Measurements from ENCODE around the gene SHANK3. TPM values are rescaled to one million over a fixed set of nuclear protein-coding genes. Genes with fewer than 3 reads are reported as not detected.

Gene SHANK3
- total RNA-seq, 1 experiment from 2014 or later: 2.3 TPM

DNA sequence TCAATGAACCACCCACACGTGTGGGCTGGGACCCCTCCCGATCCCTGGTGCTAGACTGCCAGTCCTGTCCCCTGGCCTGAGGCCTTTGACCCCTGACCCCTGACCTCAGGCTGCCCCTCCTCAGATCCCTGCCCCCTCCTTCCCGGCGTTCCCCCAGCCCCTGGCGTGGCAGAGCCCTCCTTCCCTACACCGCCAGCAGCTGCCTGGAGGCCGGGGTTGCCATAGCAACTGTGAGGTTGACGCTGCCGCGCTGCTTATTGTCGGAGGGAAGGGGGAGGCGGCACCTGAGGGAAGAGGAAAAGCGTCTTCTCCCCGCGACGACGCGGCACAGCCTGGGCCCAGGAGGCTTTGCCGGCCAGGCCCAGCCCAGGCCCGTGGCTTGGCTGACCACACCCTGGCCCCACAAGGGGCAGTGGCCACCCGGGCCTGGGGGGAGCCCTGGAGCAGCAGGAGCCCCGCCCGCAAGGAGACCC lies 32.6 kb downstream of the SHANK3 start:
- in situ Hi-C loops (cut with HindIII; ENCODE audit: low pct_unique_long_range_greater_than_20kb, low sequenced_read_pairs): no loop called here
- DNase-seq (ENCODE audit: low read depth): no peak

- DNase-seq (ENCODE audit: low read depth): no peak
- in situ Hi-C loops (cut with HindIII; ENCODE audit: low pct_unique_long_range_greater_than_20kb, low sequenced_read_pairs): no loop called here
These were observed 33.3 kb downstream of the SHANK3 start for GRCh38 chr22:50705851-50706351.

GRCh38 chr22:50706481-50707125 lies 34.0 kb downstream of the SHANK3 start:
- DNase-seq (ENCODE audit: low read depth): no peak
- in situ Hi-C loops (cut with HindIII; ENCODE audit: low pct_unique_long_range_greater_than_20kb, low sequenced_read_pairs): no loop called here

DNA sequence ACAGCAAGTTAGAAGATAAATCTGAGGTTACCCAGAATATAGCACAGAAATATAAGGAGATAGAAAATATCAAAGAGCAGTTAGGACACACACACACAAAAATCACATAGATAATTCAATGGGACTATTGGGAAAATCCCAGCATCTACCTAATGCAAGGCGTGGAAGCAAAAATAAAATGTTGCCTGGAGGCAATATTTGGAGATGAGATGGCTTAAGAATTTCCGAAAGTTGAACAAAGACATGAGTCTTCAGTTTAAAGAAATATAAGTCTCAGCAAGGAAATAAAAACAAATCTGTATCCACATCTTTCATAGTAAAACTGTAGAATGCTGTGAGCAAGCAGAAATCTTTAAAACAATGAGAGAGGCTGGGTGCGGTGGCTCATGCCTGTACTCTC lies 35.9 kb downstream of the SHANK3 start:
- no peak for DNase-seq (ENCODE audit: low read depth)
- in situ Hi-C loops (cut with HindIII; ENCODE audit: low pct_unique_long_range_greater_than_20kb, low sequenced_read_pairs): no loop called here

- no peak for DNase-seq (ENCODE audit: low read depth)
- in situ Hi-C loops (cut with HindIII; ENCODE audit: low pct_unique_long_range_greater_than_20kb, low sequenced_read_pairs): no loop called here
These were observed 36.4 kb downstream of the SHANK3 start for GRCh38 chr22:50708996-50709395.

DNA sequence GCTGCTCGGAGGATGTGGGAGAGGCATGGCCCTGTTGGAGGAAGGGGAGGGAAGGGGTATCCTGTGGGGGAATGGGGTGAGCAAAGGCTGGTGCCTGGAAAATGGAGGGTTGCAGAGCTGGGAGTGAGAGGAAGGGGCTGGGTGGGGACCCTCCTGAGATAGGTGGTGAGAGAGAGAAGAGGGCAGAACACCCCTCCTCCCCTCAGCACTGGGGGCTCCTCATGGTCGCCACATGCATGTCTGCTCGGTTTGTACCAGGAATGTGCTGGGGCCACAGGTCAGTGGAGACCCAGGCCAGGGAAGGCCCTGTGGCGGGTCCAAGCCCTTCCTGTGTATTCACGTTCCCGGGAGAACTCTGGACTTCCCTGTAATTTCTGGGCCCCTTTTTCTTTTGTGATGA lies 37.6 kb downstream of the SHANK3 start:
- in situ Hi-C loops (cut with HindIII; ENCODE audit: low pct_unique_long_range_greater_than_20kb, low sequenced_read_pairs): no loop called here
- no peak for DNase-seq (ENCODE audit: low read depth)

DNA sequence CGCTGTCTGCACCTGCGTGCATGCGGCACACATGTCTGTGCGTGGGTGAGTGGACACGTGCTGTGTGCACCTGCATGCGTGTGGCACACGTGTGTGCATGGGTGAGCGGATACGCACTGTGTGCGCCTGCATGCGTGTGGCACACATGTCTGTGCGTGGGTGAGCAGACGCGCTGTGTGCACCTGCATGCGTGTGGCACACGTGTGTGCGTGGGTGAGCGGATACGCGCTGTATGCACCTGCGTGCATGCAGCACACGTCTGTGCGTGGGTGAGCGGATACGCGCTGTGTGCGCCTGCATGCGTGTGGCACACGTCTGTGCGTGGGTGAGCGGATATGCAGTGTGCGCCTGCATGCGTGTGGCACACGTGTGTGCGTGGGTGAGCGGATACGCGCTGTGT lies 38.3 kb downstream of the SHANK3 start:
- in situ Hi-C loops (cut with HindIII; ENCODE audit: low pct_unique_long_range_greater_than_20kb, low sequenced_read_pairs): no loop called here
- no peak for DNase-seq (ENCODE audit: low read depth)

DNA sequence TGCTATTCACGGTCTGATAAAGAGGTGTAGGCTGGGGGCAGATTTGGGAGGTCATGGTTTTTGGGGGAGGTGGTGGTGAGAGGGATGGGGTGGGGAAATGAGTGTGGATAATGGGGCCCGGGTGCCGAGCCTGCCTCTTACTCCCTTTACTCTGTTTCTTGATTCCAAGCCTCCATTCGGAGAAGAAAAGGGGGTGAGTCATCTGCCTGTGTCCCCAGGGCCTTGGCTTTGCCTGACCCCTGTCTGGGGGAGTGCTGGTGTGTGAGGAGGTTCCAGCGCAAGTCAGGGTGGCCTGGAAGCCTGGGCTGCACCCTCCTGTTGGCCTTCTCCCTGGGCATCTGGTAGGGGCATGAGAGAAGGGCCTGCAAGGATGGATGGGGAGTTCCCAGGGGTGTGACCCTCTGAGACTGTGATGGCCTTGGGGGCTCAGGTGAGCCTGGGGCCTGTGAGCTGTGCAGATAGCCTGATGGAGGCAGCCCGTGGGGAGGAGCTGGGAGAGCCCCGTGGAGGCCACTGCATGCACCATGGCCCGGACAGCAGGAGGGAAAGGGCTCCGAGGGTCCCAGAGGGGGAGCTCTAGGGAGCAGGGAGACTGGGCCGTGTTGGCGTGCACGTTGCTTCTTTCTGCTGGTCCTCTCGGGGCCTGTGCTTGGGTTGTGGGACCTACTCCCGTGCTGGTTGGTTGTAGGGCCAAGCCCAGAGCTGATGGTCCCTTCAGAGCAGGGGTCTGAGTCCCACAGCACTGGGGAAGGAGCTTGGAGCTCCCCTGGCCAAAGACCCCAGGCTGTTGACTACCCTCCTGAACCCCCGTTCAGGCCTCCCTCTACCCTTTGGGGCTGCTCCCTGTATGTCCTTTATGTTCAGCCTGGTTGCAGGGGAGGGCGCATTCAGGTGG lies 39.1 kb downstream of the SHANK3 start:
- no peak for DNase-seq (ENCODE audit: low read depth)

GRCh38 chr22:50712341-50713007 lies 39.9 kb downstream of the SHANK3 start:
- no peak for DNase-seq (ENCODE audit: low read depth)
- in situ Hi-C loops (cut with HindIII; ENCODE audit: low pct_unique_long_range_greater_than_20kb, low sequenced_read_pairs): no loop called here

More for the DNA sequence above, 39.1 kb downstream of the SHANK3 start:
- in situ Hi-C loops (cut with HindIII; ENCODE audit: low pct_unique_long_range_greater_than_20kb, low sequenced_read_pairs): no loop called here

DNA sequence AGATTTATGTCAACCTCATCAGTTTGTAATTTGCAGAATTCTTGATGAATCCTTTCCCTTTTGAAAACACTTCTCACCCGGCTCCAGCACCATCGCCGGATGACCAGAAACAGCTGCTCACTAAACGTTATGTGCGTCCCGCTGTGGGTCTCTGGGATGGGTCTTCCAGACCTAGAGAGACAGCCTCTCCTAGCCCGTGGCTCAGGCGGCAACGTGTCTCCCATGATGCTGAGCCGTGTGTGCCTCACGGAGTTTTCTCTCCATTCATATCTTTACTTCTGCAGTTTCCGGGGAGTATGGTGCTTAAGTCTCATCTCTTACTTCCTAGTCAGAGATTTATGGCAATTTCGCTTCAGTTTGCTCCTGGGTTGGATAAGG lies 40.4 kb downstream of the SHANK3 start:
- in situ Hi-C loops (cut with HindIII; ENCODE audit: low pct_unique_long_range_greater_than_20kb, low sequenced_read_pairs): no loop called here
- DNase-seq (ENCODE audit: low read depth): no peak

DNA sequence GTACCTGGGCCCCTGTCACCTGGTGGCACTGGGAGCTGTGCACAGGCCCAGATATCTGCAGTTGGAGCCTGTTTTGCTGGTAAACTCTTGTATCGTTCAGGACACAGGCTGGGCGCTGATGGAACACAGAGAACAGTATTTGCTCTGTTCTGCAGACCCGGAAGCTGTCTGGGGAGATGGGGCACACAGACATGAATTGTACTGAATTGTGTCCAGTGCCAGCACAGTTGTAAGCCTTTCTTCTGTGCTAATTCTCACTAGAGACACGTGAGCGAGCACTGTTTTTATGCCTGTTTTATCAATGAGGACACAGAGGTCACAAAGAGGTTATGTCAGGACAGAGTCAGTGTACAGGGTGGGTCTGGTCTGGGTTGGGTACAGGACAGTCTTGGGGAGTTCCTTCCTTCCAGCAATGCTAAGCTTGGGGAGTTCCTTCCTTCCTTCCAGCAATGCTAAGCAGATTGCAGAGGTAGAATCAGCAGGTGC lies 41.0 kb downstream of the SHANK3 start:
- in situ Hi-C loops (cut with HindIII; ENCODE audit: low pct_unique_long_range_greater_than_20kb, low sequenced_read_pairs): no loop called here
- DNase-seq (ENCODE audit: low read depth): no peak

- in situ Hi-C loops (cut with HindIII; ENCODE audit: low pct_unique_long_range_greater_than_20kb, low sequenced_read_pairs): no loop called here
- no peak for DNase-seq (ENCODE audit: low read depth)
These were observed 41.5 kb downstream of the SHANK3 start for GRCh38 chr22:50714150-50714549.

GRCh38 chr22:50714631-50715179 lies 42.1 kb downstream of the SHANK3 start:
- no peak for DNase-seq (ENCODE audit: low read depth)
- in situ Hi-C loops (cut with HindIII; ENCODE audit: low pct_unique_long_range_greater_than_20kb, low sequenced_read_pairs): no loop called here

DNA sequence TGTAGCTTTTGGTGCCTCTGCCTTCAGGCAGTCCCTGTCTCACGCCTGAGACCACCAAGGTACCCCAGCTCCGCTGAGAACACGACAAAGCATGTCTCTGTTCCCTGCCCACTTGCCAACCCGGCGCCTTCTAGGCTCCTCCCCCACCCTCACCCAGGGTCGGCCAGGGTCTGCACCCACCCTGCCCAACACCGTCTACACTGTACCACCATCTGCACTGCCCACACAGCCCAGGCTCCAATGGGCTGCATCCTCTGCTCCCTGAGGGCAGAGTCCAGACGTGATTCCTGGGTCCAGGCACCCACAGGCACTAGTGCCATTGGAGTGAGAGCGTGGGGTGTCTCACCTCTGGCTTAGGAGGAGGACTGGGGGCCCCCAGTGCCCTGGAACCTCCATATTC lies 42.6 kb downstream of the SHANK3 start:
- in situ Hi-C loops (cut with HindIII; ENCODE audit: low pct_unique_long_range_greater_than_20kb, low sequenced_read_pairs): no loop called here
- no peak for DNase-seq (ENCODE audit: low read depth)

- no peak for DNase-seq (ENCODE audit: low read depth)
- in situ Hi-C loops (cut with HindIII; ENCODE audit: low pct_unique_long_range_greater_than_20kb, low sequenced_read_pairs): no loop called here
These were observed 43.2 kb downstream of the SHANK3 start for GRCh38 chr22:50715776-50716175.

GRCh38 chr22:50716290-50717024 lies 43.8 kb downstream of the SHANK3 start:
- DNase-seq (ENCODE audit: low read depth): no peak
- in situ Hi-C loops (cut with HindIII; ENCODE audit: low pct_unique_long_range_greater_than_20kb, low sequenced_read_pairs): no loop called here

GRCh38 chr22:50717709-50718351 lies 45.2 kb downstream of the SHANK3 start:
- no peak for DNase-seq (ENCODE audit: low read depth)
- in situ Hi-C loops (cut with HindIII; ENCODE audit: low pct_unique_long_range_greater_than_20kb, low sequenced_read_pairs): no loop called here

- in situ Hi-C loops (cut with HindIII; ENCODE audit: low pct_unique_long_range_greater_than_20kb, low sequenced_read_pairs): no loop called here
- no peak for DNase-seq (ENCODE audit: low read depth)
These were observed 45.7 kb downstream of the SHANK3 start for GRCh38 chr22:50718352-50718709.
